Fibroblast of lung (primary cell): Measurements from ENCODE around the gene CHCHD6. TPM values are rescaled to one million over a fixed set of nuclear protein-coding genes. Genes with fewer than 3 reads are reported as not detected.

Source experiments
- DNase-seq, 2 donors: peaks; one replicate each; pipeline versions ENCODE4 v3.0.0 to v3.0.0-alpha.2; 2010; ENCODE audit warnings: low read depth in 2 of 2
- H2AFZ ChIP-seq: 2 replicates; pipeline ENCODE4 v1.5.1; 2012; ENCODE audit warnings: low read length, control low read depth, inconsistent platforms
- H3K27ac ChIP-seq: 2 replicates; pipeline ENCODE4 v1.5.1; 2011; ENCODE audit warnings: low read length, control low read depth; ENCODE audit not compliant: insufficient read depth
- H3K27me3 ChIP-seq: 2 replicates; pipeline ENCODE4 v1.5.1; 2011; ENCODE audit warnings: mild to moderate bottlenecking, low read length; ENCODE audit not compliant: control insufficient read depth, insufficient read depth
- H3K36me3 ChIP-seq: 2 replicates; pipeline ENCODE4 v1.5.1; 2011; ENCODE audit warnings: low read length; ENCODE audit not compliant: control insufficient read depth, insufficient read depth
- H3K4me1 ChIP-seq: 2 replicates; pipeline ENCODE4 v1.5.1; 2011; ENCODE audit warnings: low read length; ENCODE audit not compliant: control insufficient read depth, insufficient read depth; ENCODE audit errors: extremely low read depth
- H3K4me2 ChIP-seq: 2 replicates; pipeline ENCODE4 v1.5.1; 2011; ENCODE audit warnings: low read length, control low read depth; ENCODE audit not compliant: insufficient read depth; ENCODE audit errors: extremely low read depth
- H3K4me3 ChIP-seq, 4 experiments: fragments of 200-600 bp in 1 of 4; sonication (generic) in 1 of 4; replicated peaks in 1 of 4; 2 replicates each; pipeline ENCODE4 v1.5.1; 2011 to 2016; ENCODE audit warnings: low read length in 4 of 4, low read depth in 3 of 4, mild to moderate bottlenecking in 3 of 4, control low read depth in 2 of 4, inconsistent platforms in 1 of 4, mixed read lengths in 1 of 4; ENCODE audit not compliant: insufficient read depth in 1 of 4; ENCODE audit errors: control extremely low read depth in 1 of 4
- H3K79me2 ChIP-seq: 2 replicates; pipeline ENCODE4 v1.5.1; 2012; ENCODE audit warnings: mild to moderate bottlenecking, low read length, inconsistent platforms; ENCODE audit not compliant: control insufficient read depth, insufficient read depth
- H3K9ac ChIP-seq: 2 replicates; pipeline ENCODE4 v1.5.1; 2011; ENCODE audit warnings: mild to moderate bottlenecking, low read length, control low read depth; ENCODE audit not compliant: insufficient read depth
- H3K9me3 ChIP-seq: 2 replicates; pipeline ENCODE4 v1.5.1; 2012; ENCODE audit warnings: low read depth, low read length; ENCODE audit not compliant: control insufficient read depth, insufficient read depth
- H4K20me1 ChIP-seq: 2 replicates; pipeline ENCODE4 v1.5.1; 2011; ENCODE audit warnings: low read length; ENCODE audit not compliant: control insufficient read depth, insufficient read depth; ENCODE audit errors: extremely low read depth
- CTCF ChIP-seq, 2 donors: IDR thresholded peaks in 1 of 2; conservative IDR thresholded peaks in 1 of 2; 1 replicate in 1 of 2; 2 replicates in 1 of 2; pipeline ENCODE4 v1.5.1; 2011 to 2012; ENCODE audit warnings: low read length in 2 of 2, control low read depth in 1 of 2, inconsistent platforms in 1 of 2, low read depth in 1 of 2, mild to moderate bottlenecking in 1 of 2
- EZH2 ChIP-seq: IDR thresholded peaks from 2 replicates; pipeline ENCODE4 v1.5.1; 2012; ENCODE audit warnings: low read length, control low read depth, mild to moderate bottlenecking; ENCODE audit errors: missing control alignments
- polyA plus RNA-seq, 2 donors: library from polyadenylated mRNA; depleted of rRNA in 1 of 2; stranded (reverse) in 1 of 2; unstranded in 1 of 2; fragments of >200 nt; gene quantifications; 2 replicates each; pipeline ENCODE4 v1.2.1, GENCODE V29; 2011 to 2012; ENCODE audit warnings: missing spikeins in 1 of 2
- total RNA-seq: library from RNA; depleted of rRNA; stranded (reverse); fragments of >200 nt; gene quantifications from 2 replicates; pipeline ENCODE4 v1.2.1, GENCODE V29; 2014

CHCHD6 gene
- total and polyA plus RNA-seq, 2 donors (not counting 1 experiment from before 2014, with no cell fraction given) = 9.5 to 11.1 TPM

GRCh38 chr3:126976906-126977305 is 272.9 kb downstream of the CHCHD6 start:
- no peak for DNase-seq
- Histone ChIP-seq H3K4me2 (no peak overlapping the region), H2AFZ (no peak overlapping the region), H4K20me1 (no peaks in the 10 kb centered on the region), H3K4me1 (peaks cover under 1% of the 10 kb centered on the region), H3K9ac (no peak overlapping the region), H3K27ac (no peak overlapping the region), H3K4me3 (no peak overlapping the region), H3K9me3 (no peaks in the 10 kb centered on the region), H3K27me3 (peaks cover 11% of the 10 kb centered on the region), H3K36me3 (no peaks in the 10 kb centered on the region), H3K79me2 (no peaks in the 10 kb centered on the region)
- TF ChIP-seq CTCF (conservative IDR thresholded peaks at IDR 0.05 in 1 of 2, IDR thresholded peaks at IDR 0.05 in 1 of 2; ENCODE audit: low read depth in 1 of 2, low read length in 2 of 2) = no peak
- TF ChIP-seq EZH2 = no peak

- H3K4me3 ChIP-seq = no peak overlapping the region
- no peaks in the 10 kb centered on the region for H4K20me1 ChIP-seq
- H3K27ac ChIP-seq = no peak overlapping the region
- H3K9me3 ChIP-seq = no peaks in the 10 kb centered on the region
- no peak for DNase-seq
- H3K9ac ChIP-seq = no peak overlapping the region
- peaks cover 11% of the 10 kb centered on the region for H3K27me3 ChIP-seq
- TF ChIP-seq EZH2 (no peak), CTCF (conservative IDR thresholded peaks at IDR 0.05 in 1 of 2, IDR thresholded peaks at IDR 0.05 in 1 of 2; ENCODE audit: low read depth in 1 of 2, low read length in 2 of 2) (no peak)
- H3K79me2 ChIP-seq = no peaks in the 10 kb centered on the region
- no peak overlapping the region for H3K4me2 ChIP-seq
- no peaks in the 10 kb centered on the region for H3K36me3 ChIP-seq
- peaks cover 5% of the 10 kb centered on the region for H3K4me1 ChIP-seq
- no peak overlapping the region for H2AFZ ChIP-seq
These were observed 273.8 kb downstream of the CHCHD6 start for GRCh38 chr3:126977821-126978220.

DNA sequence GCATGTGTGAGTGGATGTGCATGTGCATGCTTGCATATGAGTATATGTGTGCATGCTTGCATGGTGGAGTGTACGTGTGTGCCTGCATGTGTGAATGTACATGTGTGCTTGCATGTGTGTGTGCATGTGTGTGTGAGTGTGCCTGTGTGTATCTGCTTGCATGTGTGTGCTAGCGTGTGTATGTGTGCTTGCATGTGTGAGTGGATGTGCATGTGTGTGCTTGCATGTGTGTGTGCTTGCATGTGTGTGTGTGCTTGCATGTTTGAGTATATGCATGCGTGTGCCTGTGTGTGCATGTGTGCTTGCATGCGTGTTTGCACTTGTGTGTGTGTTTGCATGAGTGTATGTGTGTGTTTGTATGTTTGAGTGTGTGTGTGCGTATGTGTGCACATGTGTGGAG is 274.3 kb downstream of the CHCHD6 start:
- DNase-seq = no peak
- Histone ChIP-seq H3K27ac (no peak overlapping the region), H2AFZ (no peak overlapping the region), H3K4me1 (peaks cover 5% of the 10 kb centered on the region), H3K4me3 (no peak overlapping the region), H3K36me3 (no peaks in the 10 kb centered on the region), H3K4me2 (no peak overlapping the region), H3K79me2 (no peaks in the 10 kb centered on the region), H3K27me3 (peaks cover 11% of the 10 kb centered on the region), H3K9ac (no peak overlapping the region), H3K9me3 (no peaks in the 10 kb centered on the region), H4K20me1 (no peaks in the 10 kb centered on the region)
- TF ChIP-seq EZH2 (no peak), CTCF (conservative IDR thresholded peaks at IDR 0.05 in 1 of 2, IDR thresholded peaks at IDR 0.05 in 1 of 2; ENCODE audit: low read depth in 1 of 2, low read length in 2 of 2) (no peak)
